Measurements from ENCODE around the gene LRRC71.

The LRRC71 gene

DNA sequence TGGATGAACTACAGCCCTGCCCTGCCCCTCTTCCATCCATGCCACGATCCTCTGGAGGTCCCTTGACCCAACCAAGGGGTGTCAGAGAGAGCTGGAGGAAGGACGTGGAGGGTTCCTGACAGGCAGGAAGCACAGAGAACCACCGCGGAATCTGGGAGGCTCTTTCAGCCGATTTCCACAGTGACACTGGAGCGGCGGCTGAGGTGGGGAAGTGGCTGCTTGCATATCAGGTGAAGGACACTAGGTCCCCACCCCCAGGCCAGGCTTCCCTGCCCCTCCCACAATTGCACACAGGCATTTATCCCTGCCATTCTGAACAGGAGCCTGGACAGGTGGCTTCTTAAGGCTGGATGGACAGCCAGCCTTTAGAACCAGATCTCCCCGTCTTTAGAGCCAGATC lies 17.5 kb downstream of the LRRC71 start:
- H3K27ac ChIP-seq, result no peak overlapping the region
- ChIA-PET POLR2A (ENCODE audit: low non-redundant PET) (no interaction called here), CTCF (interaction anchor here (0.7 kb wide), 2 partner anchors 99 to 568 kb away, joined by 3 read pairs; no protein-coding TSS in a partner anchor)
- DNase-seq (ENCODE audit: low spot score), result no peak
- TF ChIP-seq CTCF (conservative IDR thresholded peaks at IDR 0.05; ENCODE audit: low read depth), result no peak

GRCh38 chr1:156938813-156939212 lies 18.4 kb downstream of the LRRC71 start:
- POLR2A ChIA-PET (ENCODE audit: low non-redundant PET), result no interaction called here
- CTCF ChIA-PET, result no interaction called here

DNA sequence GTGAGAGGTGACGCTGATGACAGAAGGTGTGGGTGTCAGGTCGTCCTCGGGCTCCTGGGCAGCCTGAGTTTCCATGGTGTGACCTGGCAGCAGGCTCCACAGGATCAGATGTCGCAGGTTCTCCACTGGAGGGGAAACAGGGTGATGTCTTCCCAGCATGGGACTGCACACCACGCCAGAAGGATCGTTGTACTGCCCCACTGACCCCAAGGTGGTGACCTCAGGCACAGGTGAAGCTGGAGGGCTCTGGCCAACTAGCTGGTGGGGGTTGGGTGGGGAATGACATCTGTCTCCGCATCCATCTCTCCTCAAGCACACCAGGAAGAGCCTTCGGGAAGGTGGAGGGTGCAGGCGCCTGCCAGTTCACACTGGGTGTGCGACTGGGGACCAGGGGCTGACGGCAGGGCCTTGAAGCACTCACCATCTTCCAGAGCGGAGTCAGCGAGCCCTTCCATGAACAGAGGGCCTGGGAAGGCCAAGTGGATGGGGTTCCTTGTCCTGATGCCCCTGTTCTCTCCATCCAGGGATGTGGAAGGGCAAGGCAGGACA lies 19.4 kb downstream of the LRRC71 start:
- ChIA-PET CTCF (interaction anchor here (0.5 kb wide), 1 partner anchor 23 kb away, joined by 7 read pairs; no protein-coding TSS in a partner anchor), POLR2A (ENCODE audit: low non-redundant PET) (no interaction called here)
- no peak overlapping the region for H3K27ac ChIP-seq
- no peak for DNase-seq (ENCODE audit: low spot score)
- TF ChIP-seq CTCF (conservative IDR thresholded peaks at IDR 0.05; ENCODE audit: low read depth), result no peak

More at GRCh38 chr1:156938813-156939212, 18.4 kb downstream of the LRRC71 start:
- no peak for DNase-seq (ENCODE audit: low spot score)
- TF ChIP-seq CTCF (conservative IDR thresholded peaks at IDR 0.05; ENCODE audit: low read depth), result no peak
- no peak overlapping the region for H3K27ac ChIP-seq

GRCh38 chr1:156941675-156942074 lies 21.2 kb downstream of the LRRC71 start:
- ChIA-PET CTCF (interaction anchor here (1.4 kb wide), 1 partner anchor 14 kb away, joined by 3 read pairs; no protein-coding TSS in a partner anchor), POLR2A (ENCODE audit: low non-redundant PET) (no interaction called here)

DNA sequence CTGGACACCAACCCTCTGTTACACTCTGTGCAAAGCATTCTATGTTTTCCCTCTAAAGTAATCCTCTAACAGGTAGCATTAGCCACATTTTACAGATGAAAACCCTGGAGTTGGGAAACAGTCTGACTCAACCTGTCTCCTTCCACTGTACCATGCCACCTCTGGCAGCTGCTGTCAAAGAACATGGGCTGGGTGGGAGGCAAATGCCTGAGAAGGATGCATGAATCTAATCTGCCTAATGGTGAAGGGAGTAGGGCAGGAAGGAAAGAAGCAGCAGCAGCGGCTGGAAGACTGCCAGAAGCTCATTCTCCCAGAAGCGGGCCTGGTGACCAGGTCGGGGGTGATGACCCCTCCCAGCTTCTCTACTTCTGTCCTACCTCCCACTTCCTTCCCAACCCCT lies 21.7 kb downstream of the LRRC71 start:
- no peak for DNase-seq (ENCODE audit: low spot score)

More at GRCh38 chr1:156941675-156942074, 21.2 kb downstream of the LRRC71 start:
- DNase-seq (ENCODE audit: low spot score), result no peak
- H3K27ac ChIP-seq, result no peak overlapping the region; the same call in 1 of the 2 replicates
- no peak for TF ChIP-seq CTCF (conservative IDR thresholded peaks at IDR 0.05; ENCODE audit: low read depth)

GRCh38 chr1:156942576-156942975 lies 22.1 kb downstream of the LRRC71 start:
- ChIA-PET POLR2A (ENCODE audit: low non-redundant PET) (no interaction called here), CTCF (interaction anchor here (0.6 kb wide), 1 partner anchor 127 kb away, joined by 3 read pairs; no protein-coding TSS in a partner anchor)
- no peak overlapping the region for H3K27ac ChIP-seq
- no peak for DNase-seq (ENCODE audit: low spot score)
- TF ChIP-seq CTCF (conservative IDR thresholded peaks at IDR 0.05; ENCODE audit: low read depth), result no peak

More for the DNA sequence above, 21.7 kb downstream of the LRRC71 start:
- H3K27ac ChIP-seq, result no peak overlapping the region
- ChIA-PET CTCF (interaction anchor here (0.6 kb wide), 1 partner anchor 126 kb away, joined by 3 read pairs; no protein-coding TSS in a partner anchor), POLR2A (ENCODE audit: low non-redundant PET) (no interaction called here)
- no peak for TF ChIP-seq CTCF (conservative IDR thresholded peaks at IDR 0.05; ENCODE audit: low read depth)
